GM18517 (cell line): ENCODE data around the gene CHCHD3.

ENCODE experiments used
- ATAC-seq: cut with Tn5 transposase; IDR thresholded peaks from one replicate; pipeline ENCODE4 v1.9.1; 2021; ENCODE audit warnings: mild to moderate bottlenecking, moderate library complexity; ENCODE audit not compliant: unreplicated experiment

Gene CHCHD3

GRCh38 chr7:132871419-132871818, 210.5 kb downstream of the CHCHD3 start:
- ATAC-seq = no peak

- no peak for ATAC-seq
Measured at GRCh38 chr7:132869166-132869861, 212.6 kb downstream of the CHCHD3 start.

GRCh38 chr7:132866551-132866950, 215.3 kb downstream of the CHCHD3 start:
- no peak for ATAC-seq

- ATAC-seq = no peak
Measured at GRCh38 chr7:132866144-132866531, 215.8 kb downstream of the CHCHD3 start.

- no peak for ATAC-seq
Measured at GRCh38 chr7:132865366-132866143, 216.3 kb downstream of the CHCHD3 start.

- no peak for ATAC-seq
Measured at GRCh38 chr7:132861940-132862554, 219.8 kb downstream of the CHCHD3 start.

- ATAC-seq = no peak
Measured at GRCh38 chr7:132861424-132861823, 220.5 kb downstream of the CHCHD3 start.

- ATAC-seq = no peak
Measured at GRCh38 chr7:132859199-132859598, 222.7 kb downstream of the CHCHD3 start.

- no peak for ATAC-seq
Measured at GRCh38 chr7:132858760-132859159, 223.1 kb downstream of the CHCHD3 start.

GRCh38 chr7:132858251-132858650, 223.6 kb downstream of the CHCHD3 start:
- no peak for ATAC-seq

GRCh38 chr7:132857703-132858102, 224.2 kb downstream of the CHCHD3 start:
- ATAC-seq = no peak

GRCh38 chr7:132857031-132857430, 224.9 kb downstream of the CHCHD3 start:
- no peak for ATAC-seq

GRCh38 chr7:132856416-132856815, 225.5 kb downstream of the CHCHD3 start:
- no peak for ATAC-seq

- no peak for ATAC-seq
Measured at GRCh38 chr7:132855901-132856300, 226.0 kb downstream of the CHCHD3 start.

- no peak for ATAC-seq
Measured at GRCh38 chr7:132854238-132854637, 227.7 kb downstream of the CHCHD3 start.

- ATAC-seq = no peak
Measured at GRCh38 chr7:132847376-132847775, 234.5 kb downstream of the CHCHD3 start.

- no peak for ATAC-seq
Measured at GRCh38 chr7:132846086-132846485, 235.8 kb downstream of the CHCHD3 start.

GRCh38 chr7:132842478-132842877, 239.4 kb downstream of the CHCHD3 start:
- ATAC-seq = no peak

GRCh38 chr7:132840199-132840598, 241.7 kb downstream of the CHCHD3 start:
- no peak for ATAC-seq

- ATAC-seq = no peak
Measured at GRCh38 chr7:132838313-132838712, 243.6 kb downstream of the CHCHD3 start.

GRCh38 chr7:132837529-132837928, 244.4 kb downstream of the CHCHD3 start:
- no peak for ATAC-seq

GRCh38 chr7:132836746-132837145, 245.1 kb downstream of the CHCHD3 start:
- no peak for ATAC-seq
